22Rv1 (cell line): ENCODE measurements around the gene ABO.

Experiments
- ZFX ChIP-seq: fragments of 450-650 bp; IDR thresholded peaks from 2 replicates; pipeline ENCODE4 v1.6.1; 2017; ENCODE audit warnings: antibody characterized with exemption, borderline replicate concordance
- TF ChIP-seq, protein P1 (sequence below): fragments of 450-650 bp; IDR thresholded peaks from 2 replicates; pipeline ENCODE4 v1.5.1; 2017; ENCODE audit warnings: mild to moderate bottlenecking

DNA sequence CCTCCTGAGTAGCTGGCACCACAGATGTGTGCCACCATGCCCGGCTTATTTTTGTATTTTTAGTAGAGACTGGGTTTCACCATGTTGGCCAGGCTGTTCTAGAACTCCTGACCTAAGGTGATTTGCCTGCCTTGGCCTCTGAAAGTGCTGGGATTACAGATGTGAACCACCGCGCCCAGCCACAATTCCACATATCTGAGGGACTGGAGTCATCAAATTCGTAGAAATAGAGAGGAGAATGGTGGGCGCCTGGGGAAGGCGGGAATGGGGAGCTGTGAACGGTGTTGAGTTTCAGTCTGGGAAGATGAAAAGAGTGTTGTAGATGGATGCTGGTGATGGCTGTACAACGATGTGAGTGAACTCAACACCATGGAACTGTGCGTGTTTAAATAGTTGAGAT is 1.9 kb upstream of the ABO start:
- TF ChIP-seq, protein P1, sequence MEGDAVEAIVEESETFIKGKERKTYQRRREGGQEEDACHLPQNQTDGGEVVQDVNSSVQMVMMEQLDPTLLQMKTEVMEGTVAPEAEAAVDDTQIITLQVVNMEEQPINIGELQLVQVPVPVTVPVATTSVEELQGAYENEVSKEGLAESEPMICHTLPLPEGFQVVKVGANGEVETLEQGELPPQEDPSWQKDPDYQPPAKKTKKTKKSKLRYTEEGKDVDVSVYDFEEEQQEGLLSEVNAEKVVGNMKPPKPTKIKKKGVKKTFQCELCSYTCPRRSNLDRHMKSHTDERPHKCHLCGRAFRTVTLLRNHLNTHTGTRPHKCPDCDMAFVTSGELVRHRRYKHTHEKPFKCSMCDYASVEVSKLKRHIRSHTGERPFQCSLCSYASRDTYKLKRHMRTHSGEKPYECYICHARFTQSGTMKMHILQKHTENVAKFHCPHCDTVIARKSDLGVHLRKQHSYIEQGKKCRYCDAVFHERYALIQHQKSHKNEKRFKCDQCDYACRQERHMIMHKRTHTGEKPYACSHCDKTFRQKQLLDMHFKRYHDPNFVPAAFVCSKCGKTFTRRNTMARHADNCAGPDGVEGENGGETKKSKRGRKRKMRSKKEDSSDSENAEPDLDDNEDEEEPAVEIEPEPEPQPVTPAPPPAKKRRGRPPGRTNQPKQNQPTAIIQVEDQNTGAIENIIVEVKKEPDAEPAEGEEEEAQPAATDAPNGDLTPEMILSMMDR = no peak
- TF ChIP-seq ZFX = no peak
